Measurements from ENCODE around the gene PLXDC2.

The PLXDC2 gene

DNA sequence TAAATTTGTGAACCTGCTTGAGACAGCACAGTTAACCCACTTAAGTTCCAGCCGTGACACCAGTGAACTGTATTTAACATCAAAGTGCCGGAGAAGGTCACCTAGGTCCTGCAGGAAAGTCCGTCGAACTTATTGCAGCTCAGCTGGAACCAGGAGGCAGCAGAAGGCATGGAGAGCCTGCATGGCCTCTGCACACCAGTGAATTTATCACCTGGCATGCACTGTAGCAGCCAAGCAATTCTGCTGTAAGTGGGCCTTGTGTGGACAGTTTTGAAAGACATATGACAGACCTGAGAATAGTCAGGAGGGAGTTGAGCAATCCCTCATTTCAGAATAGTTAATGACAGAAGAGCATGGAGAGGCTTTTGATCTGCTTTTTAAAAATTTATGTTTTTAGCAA lies 108.8 kb downstream of the PLXDC2 start:
- no peak overlapping the region for H3K27ac ChIP-seq (ENCODE audit: low read length)
- H3K9me3 ChIP-seq (ENCODE audit: control insufficient read depth in 2 of 2, low read length in 2 of 2): no peaks in the 10 kb centered on the region
- H3K4me3 ChIP-seq (ENCODE audit: low read length in 2 of 2): no peak overlapping the region
- no peak overlapping the region for H3K9ac ChIP-seq (ENCODE audit: low read length in 2 of 2)
- peaks cover 4% of the 10 kb centered on the region for H3K4me1 ChIP-seq (ENCODE audit: control insufficient read depth, insufficient read depth, low read length)
- H3K36me3 ChIP-seq (ENCODE audit: control insufficient read depth in 2 of 2, insufficient read depth in 2 of 2, low read length in 2 of 2): no peaks in the 10 kb centered on the region
- no peaks in the 10 kb centered on the region for H3K27me3 ChIP-seq (ENCODE audit: control insufficient read depth in 1 of 2, insufficient read depth in 2 of 2, low read length in 2 of 2)

DNA sequence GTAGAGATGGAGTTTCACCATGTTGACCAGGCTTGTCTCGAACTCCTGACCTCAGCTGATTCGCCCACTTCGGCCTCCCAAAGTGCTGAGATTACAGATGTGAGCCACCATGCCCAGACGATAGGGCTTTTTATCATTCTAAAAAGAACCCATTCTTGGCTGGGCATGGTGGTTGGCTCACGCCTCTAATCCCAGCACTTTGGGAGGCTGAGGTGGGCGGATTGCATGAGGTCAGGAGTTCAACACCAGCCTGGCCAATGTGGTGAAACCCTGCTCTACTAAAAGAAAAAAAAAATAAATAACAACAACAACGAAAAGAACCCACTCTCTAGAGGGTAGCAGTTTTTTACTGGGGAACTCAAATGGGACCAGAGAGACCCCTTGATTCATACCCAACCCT lies 112.7 kb downstream of the PLXDC2 start:
- H3K27ac ChIP-seq (ENCODE audit: low read length): peak overlapping the region; percentile 41

DNA sequence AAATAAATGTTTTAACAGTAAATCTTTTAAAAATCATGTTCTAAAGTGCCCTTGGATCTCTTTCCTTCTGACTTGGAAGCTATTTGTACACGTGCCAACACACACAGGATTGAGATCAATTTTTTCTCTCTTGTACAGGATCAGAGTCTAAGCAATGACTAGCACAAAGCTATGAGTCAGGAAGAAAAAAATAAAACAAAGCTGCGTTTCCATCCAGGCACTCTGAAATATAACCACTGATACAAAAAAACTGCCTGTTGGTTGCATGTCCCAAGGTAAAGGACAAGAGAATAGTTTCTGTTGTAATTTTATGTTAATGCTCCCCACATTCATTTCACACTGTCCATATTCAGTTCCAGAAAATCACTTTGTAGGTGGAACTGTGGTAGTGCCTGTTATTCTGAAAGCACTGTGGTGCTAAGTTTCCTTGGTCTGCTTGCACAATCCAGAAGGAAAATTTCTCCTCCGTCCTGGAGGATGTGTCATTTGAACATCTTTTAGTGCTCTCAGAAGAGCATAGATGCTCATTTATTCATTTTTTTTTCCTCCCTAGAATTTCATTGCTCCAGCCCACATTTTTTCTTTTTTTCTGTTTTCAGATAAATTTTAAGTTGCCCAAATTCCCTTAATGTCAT lies 113.4 kb downstream of the PLXDC2 start:
- H3K4me3 ChIP-seq (ENCODE audit: low read length in 2 of 2): no peak overlapping the region
- H3K9ac ChIP-seq (ENCODE audit: low read length in 2 of 2): peak overlapping the region in 1 of 2 donors; percentile 13
- peaks cover 0 to 2% of the 10 kb centered on the region in 2 donors for H3K36me3 ChIP-seq (ENCODE audit: control insufficient read depth in 2 of 2, insufficient read depth in 2 of 2, low read length in 2 of 2)
- peaks cover 7% of the 10 kb centered on the region for H3K4me1 ChIP-seq (ENCODE audit: control insufficient read depth, insufficient read depth, low read length)
- H3K9me3 ChIP-seq (ENCODE audit: control insufficient read depth in 2 of 2, low read length in 2 of 2): no peaks in the 10 kb centered on the region
- H3K27me3 ChIP-seq (ENCODE audit: control insufficient read depth in 1 of 2, insufficient read depth in 2 of 2, low read length in 2 of 2): no peaks in the 10 kb centered on the region
- H3K27ac ChIP-seq (ENCODE audit: low read length): peak overlapping the region; percentile 41

More for the DNA sequence above, 112.7 kb downstream of the PLXDC2 start:
- H3K9me3 ChIP-seq (ENCODE audit: control insufficient read depth in 2 of 2, low read length in 2 of 2): no peaks in the 10 kb centered on the region
- no peaks in the 10 kb centered on the region for H3K36me3 ChIP-seq (ENCODE audit: control insufficient read depth in 2 of 2, insufficient read depth in 2 of 2, low read length in 2 of 2)
- no peak overlapping the region for H3K4me3 ChIP-seq (ENCODE audit: low read length in 2 of 2)
- peaks cover 7% of the 10 kb centered on the region for H3K4me1 ChIP-seq (ENCODE audit: control insufficient read depth, insufficient read depth, low read length)
- no peak overlapping the region for H3K9ac ChIP-seq (ENCODE audit: low read length in 2 of 2)
- no peaks in the 10 kb centered on the region for H3K27me3 ChIP-seq (ENCODE audit: control insufficient read depth in 1 of 2, insufficient read depth in 2 of 2, low read length in 2 of 2)

DNA sequence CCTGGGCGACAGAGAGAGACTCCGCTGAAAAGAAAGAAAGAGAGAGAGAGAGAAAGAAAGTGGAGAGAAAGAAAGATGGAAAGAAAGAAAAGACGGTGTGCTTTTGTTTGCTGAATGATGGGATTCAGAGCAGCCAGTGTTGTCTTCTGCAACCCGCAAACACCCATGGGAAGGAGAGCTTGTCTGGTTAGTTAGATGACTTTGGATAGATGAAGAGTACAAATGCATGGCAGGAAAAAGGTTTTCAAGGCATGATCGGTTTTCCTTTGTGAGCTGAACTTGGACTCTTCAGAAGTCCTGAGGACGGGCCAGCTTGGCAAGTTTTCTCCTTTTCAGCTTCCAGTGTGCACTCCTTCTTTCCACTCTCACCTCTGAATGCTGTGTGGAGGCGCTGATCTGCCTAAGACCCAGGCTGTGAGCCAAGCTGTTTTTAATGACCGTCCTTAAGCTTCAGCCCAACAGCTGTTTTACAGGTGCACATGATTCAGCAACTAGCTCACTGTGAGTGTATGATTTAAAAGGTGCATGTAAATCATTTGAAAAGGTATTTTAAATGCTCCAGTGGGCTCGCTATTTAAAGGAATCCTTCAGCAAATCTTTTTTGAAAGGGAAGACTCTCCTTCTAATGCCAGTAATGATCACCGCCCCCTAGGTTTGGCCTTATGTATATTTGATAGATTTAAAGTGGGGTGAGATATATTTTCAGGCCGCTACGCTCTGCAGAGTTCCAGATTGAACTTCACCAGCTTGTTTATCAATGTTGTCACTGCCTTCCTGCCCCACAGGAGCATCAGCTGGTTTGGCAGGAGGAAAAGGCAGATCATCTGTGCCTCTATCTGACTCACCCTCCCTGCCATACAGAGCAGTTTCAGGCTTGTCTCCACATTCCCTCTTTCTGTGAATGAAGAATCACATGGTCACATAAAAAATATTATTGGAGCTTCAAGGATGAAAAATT lies 115.0 kb downstream of the PLXDC2 start:
- Histone ChIP-seq H3K9ac (ENCODE audit: low read length in 2 of 2) (no peak overlapping the region), H3K27me3 (ENCODE audit: control insufficient read depth in 1 of 2, insufficient read depth in 2 of 2, low read length in 2 of 2) (no peaks in the 10 kb centered on the region), H3K4me3 (ENCODE audit: low read length in 2 of 2) (peak overlapping the region in 1 of 2 donors; percentile 54)

DNA sequence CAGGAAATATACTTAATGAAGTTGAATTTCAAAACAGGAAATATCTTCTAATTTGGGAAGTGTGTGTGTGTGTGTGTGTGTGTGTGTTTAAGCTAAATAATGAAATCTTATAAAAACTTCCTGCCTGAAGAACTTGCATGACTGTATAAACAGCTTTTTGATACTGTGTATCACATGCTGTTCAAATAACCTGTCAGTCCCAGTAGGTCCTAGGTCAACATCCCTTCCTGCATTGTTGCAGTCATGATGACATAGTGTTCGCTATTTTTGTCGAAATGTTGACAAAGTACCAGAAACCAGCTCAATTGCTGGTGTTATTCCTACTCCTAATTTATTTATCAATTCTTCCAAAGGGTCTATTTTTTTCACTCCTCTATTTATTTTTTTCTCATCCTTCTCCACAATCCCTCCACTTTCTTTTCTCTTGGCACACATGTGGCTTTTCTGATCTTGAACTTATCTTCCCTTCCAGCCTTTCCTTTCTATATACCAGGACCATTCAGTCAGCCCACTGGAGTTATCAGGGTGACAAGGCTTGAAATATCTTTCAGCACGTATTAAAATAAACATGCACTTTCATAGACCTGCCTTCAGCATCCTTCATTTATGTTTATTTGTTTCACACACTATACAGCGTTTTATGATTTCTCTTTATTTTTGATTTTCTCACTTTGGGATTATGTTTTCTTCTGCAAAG lies 115.8 kb downstream of the PLXDC2 start:
- H3K9ac ChIP-seq (ENCODE audit: low read length in 2 of 2): no peak overlapping the region
- peaks cover 0 to 2% of the 10 kb centered on the region in 2 donors for H3K36me3 ChIP-seq (ENCODE audit: control insufficient read depth in 2 of 2, insufficient read depth in 2 of 2, low read length in 2 of 2)
- H3K4me3 ChIP-seq (ENCODE audit: low read length in 2 of 2): no peak overlapping the region
- H3K9me3 ChIP-seq (ENCODE audit: control insufficient read depth in 2 of 2, low read length in 2 of 2): no peaks in the 10 kb centered on the region
- H3K4me1 ChIP-seq (ENCODE audit: control insufficient read depth, insufficient read depth, low read length): peaks cover 7% of the 10 kb centered on the region
- no peaks in the 10 kb centered on the region for H3K27me3 ChIP-seq (ENCODE audit: control insufficient read depth in 1 of 2, insufficient read depth in 2 of 2, low read length in 2 of 2)
- peak overlapping the region; percentile 55 for H3K27ac ChIP-seq (ENCODE audit: low read length)

More for the DNA sequence above, 115.0 kb downstream of the PLXDC2 start:
- no peaks in the 10 kb centered on the region for H3K9me3 ChIP-seq (ENCODE audit: control insufficient read depth in 2 of 2, low read length in 2 of 2)
- H3K27ac ChIP-seq (ENCODE audit: low read length): peak overlapping the region; percentile 55
- H3K4me1 ChIP-seq (ENCODE audit: control insufficient read depth, insufficient read depth, low read length): peaks cover 7% of the 10 kb centered on the region
- H3K36me3 ChIP-seq (ENCODE audit: control insufficient read depth in 2 of 2, insufficient read depth in 2 of 2, low read length in 2 of 2): peaks cover 0 to 2% of the 10 kb centered on the region in 2 donors

DNA sequence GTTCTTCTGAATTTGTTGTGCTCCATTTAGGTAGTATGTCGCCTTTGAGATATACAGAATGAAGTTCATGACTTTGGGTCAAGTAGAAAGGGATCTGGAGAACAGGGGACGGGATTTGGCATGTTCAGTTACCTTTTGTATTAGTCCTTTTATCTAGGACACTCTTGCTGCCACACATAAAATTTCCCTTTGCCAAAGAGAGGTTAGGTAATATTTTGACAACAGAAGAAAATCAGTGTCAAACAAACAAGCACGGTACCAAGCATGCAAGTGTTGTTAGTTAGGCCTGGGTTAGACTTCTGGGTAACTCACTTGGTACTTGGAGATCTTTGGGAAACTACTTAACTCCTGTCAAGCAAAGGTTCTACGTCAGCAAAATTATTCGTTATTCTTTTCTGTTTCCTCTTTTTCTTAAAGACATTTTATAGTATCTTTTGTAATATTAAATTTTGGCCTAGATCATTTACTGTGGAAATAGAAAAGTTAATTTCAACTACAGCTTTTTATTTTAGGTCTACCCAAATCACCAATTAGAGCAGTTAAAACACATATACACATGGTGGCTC lies 116.7 kb downstream of the PLXDC2 start:
- Histone ChIP-seq H3K9ac (ENCODE audit: low read length in 2 of 2) (no peak overlapping the region), H3K4me1 (ENCODE audit: control insufficient read depth, insufficient read depth, low read length) (peaks cover 7% of the 10 kb centered on the region), H3K4me3 (ENCODE audit: low read length in 2 of 2) (no peak overlapping the region), H3K27me3 (ENCODE audit: control insufficient read depth in 1 of 2, insufficient read depth in 2 of 2, low read length in 2 of 2) (no peaks in the 10 kb centered on the region), H3K27ac (ENCODE audit: low read length) (no peak overlapping the region), H3K9me3 (ENCODE audit: control insufficient read depth in 2 of 2, low read length in 2 of 2) (no peaks in the 10 kb centered on the region), H3K36me3 (ENCODE audit: control insufficient read depth in 2 of 2, insufficient read depth in 2 of 2, low read length in 2 of 2) (peaks cover 0 to 2% of the 10 kb centered on the region in 2 donors)

DNA sequence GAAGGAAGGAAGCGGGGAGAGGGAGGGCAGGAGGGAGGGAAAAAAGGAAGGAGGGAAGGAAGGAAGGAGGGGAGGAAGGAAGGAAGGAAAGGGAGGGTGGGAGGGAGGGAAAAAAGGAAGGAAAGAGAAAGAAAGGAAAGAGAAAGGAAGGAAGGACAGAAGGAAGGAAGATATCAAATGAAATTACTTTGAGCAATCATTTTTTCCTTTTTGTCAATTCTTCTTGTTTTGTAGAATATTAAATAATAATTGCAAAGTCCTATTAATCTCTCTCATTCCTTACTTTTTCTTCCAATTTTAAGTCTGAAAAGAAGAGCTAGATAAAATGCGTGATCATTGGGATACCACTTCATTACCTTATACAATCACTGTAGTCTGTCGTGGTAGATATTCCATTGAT lies 117.5 kb downstream of the PLXDC2 start:
- Histone ChIP-seq H3K9me3 (ENCODE audit: control insufficient read depth in 2 of 2, low read length in 2 of 2) (no peaks in the 10 kb centered on the region), H3K27ac (ENCODE audit: low read length) (no peak overlapping the region), H3K36me3 (ENCODE audit: control insufficient read depth in 2 of 2, insufficient read depth in 2 of 2, low read length in 2 of 2) (peaks cover 0 to 2% of the 10 kb centered on the region in 2 donors), H3K9ac (ENCODE audit: low read length in 2 of 2) (no peak overlapping the region), H3K27me3 (ENCODE audit: control insufficient read depth in 1 of 2, insufficient read depth in 2 of 2, low read length in 2 of 2) (no peaks in the 10 kb centered on the region), H3K4me3 (ENCODE audit: low read length in 2 of 2) (no peak overlapping the region), H3K4me1 (ENCODE audit: control insufficient read depth, insufficient read depth, low read length) (peaks cover 7% of the 10 kb centered on the region)

DNA sequence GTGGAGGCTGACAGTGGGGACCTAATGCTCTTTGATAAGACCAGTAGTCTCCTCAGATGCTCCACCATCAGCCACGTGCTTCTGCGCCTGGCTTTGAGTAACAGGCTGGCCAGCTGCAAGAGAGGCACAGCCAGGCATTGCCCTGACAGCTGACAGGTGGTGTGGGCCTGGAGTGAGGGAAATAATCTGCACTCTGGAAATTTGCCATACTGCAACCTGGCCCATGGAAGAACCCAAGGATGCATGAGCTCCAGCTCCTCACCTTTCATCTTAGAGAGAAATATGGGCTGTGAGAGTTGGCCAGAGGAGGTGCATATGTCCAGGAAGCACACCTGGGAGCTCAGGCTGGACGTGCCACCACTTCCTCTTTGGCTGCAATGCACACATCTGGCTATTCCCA lies 118.9 kb downstream of the PLXDC2 start:
- H3K36me3 ChIP-seq (ENCODE audit: control insufficient read depth in 2 of 2, insufficient read depth in 2 of 2, low read length in 2 of 2): peaks cover 0 to 2% of the 10 kb centered on the region in 2 donors
- H3K4me3 ChIP-seq (ENCODE audit: low read length in 2 of 2): no peak overlapping the region

DNA sequence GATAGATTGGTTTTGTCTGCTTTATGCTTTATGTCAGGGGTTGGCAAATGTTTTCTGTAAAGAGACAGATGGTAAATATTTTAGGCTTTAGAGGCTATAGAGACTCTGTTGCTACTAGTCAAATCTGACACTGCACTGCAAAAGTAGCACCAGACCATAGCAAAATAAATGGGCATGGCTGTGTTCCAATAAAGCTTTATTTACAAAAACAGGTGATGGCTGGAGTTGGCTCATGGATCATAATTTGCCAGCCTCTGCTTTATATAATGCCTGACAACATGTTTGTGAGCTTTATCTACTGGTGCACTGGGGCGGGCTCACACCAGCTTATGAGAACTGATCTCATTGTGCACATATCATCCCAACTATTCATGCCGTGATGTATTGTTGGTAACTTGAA lies 120.1 kb downstream of the PLXDC2 start:
- Histone ChIP-seq H3K27ac (ENCODE audit: low read length) (no peak overlapping the region), H3K9ac (ENCODE audit: low read length in 2 of 2) (no peak overlapping the region), H3K9me3 (ENCODE audit: control insufficient read depth in 2 of 2, low read length in 2 of 2) (no peaks in the 10 kb centered on the region), H3K4me1 (ENCODE audit: control insufficient read depth, insufficient read depth, low read length) (peaks cover 4% of the 10 kb centered on the region), H3K4me3 (ENCODE audit: low read length in 2 of 2) (no peak overlapping the region), H3K36me3 (ENCODE audit: control insufficient read depth in 2 of 2, insufficient read depth in 2 of 2, low read length in 2 of 2) (peaks cover 0 to 2% of the 10 kb centered on the region in 2 donors), H3K27me3 (ENCODE audit: control insufficient read depth in 1 of 2, insufficient read depth in 2 of 2, low read length in 2 of 2) (no peaks in the 10 kb centered on the region)

More for the DNA sequence above, 118.9 kb downstream of the PLXDC2 start:
- H3K27ac ChIP-seq (ENCODE audit: low read length): no peak overlapping the region
- no peak overlapping the region for H3K9ac ChIP-seq (ENCODE audit: low read length in 2 of 2)
- no peaks in the 10 kb centered on the region for H3K9me3 ChIP-seq (ENCODE audit: control insufficient read depth in 2 of 2, low read length in 2 of 2)
- H3K4me1 ChIP-seq (ENCODE audit: control insufficient read depth, insufficient read depth, low read length): peaks cover 7% of the 10 kb centered on the region
- no peaks in the 10 kb centered on the region for H3K27me3 ChIP-seq (ENCODE audit: control insufficient read depth in 1 of 2, insufficient read depth in 2 of 2, low read length in 2 of 2)

DNA sequence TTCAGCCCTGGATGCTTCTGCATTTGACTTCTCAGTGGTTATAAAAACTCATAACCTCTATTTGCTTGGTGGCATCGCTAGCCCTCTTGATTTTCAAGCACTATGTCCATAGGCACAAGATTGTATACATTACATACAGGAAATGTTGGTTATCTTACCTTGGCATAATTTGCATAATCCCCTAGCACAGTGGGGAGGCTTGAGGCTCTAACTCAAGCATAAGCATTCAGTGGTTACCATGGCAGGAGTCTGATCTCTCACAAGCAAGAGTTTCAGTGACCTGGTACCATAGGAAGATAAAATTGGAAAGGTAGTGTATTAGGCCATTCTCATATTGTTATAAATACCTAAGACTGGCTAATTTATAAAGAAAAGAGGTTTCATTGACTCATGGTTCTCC lies 121.8 kb downstream of the PLXDC2 start:
- Histone ChIP-seq H3K9ac (ENCODE audit: low read length in 2 of 2) (no peak overlapping the region), H3K9me3 (ENCODE audit: control insufficient read depth in 2 of 2, low read length in 2 of 2) (no peaks in the 10 kb centered on the region), H3K27ac (ENCODE audit: low read length) (no peak overlapping the region), H3K4me3 (ENCODE audit: low read length in 2 of 2) (no peak overlapping the region), H3K36me3 (ENCODE audit: control insufficient read depth in 2 of 2, insufficient read depth in 2 of 2, low read length in 2 of 2) (peaks cover 0 to 2% of the 10 kb centered on the region in 2 donors), H3K27me3 (ENCODE audit: control insufficient read depth in 1 of 2, insufficient read depth in 2 of 2, low read length in 2 of 2) (no peaks in the 10 kb centered on the region), H3K4me1 (ENCODE audit: control insufficient read depth, insufficient read depth, low read length) (peaks cover 5% of the 10 kb centered on the region)
